HG02884 (cell line): ENCODE data around the gene GNAZ.

Experiments used
- ATAC-seq: cut with Tn5 transposase; IDR thresholded peaks from one replicate; pipeline ENCODE4 v1.9.1; 2021; ENCODE audit warnings: mild to moderate bottlenecking, moderate library complexity; ENCODE audit not compliant: unreplicated experiment

The GNAZ gene

DNA sequence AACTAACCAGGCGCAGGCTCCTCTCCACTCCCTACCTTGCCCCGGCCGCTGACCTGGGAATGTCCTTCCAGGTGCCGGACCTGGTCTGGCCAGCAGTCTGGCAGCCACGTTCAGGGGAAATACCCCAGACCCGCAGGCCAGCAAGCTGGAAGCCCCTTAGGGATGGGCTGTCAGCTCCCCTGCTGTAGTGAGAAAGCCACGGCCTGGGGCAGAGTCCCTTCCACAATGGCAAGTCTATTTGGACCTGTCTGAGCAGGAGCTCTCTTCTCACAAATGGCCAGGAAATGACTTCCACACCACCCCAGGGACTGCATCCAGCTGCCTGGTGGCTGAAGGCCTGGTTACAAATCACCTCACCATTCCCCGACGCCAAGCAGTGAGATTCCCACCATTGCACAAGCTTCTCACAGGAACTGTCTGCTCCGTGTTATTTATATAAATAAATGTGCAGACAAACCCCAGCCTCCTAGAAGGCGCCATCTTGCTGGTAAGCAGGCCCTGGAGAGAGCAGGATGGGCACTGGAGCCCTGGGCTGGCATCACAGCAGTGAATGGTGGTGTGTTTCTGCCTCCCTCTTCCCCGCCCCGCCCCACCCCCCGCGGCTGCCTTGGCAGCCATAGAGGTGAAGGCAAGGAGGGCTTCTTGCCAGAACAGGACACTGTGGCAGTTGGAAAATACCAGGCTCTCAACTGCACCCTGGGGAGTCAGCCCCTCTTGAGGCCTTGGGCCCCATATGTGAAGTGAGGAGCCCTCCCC, 47.8 kb downstream of the GNAZ start:
- ATAC-seq, result no peak

DNA sequence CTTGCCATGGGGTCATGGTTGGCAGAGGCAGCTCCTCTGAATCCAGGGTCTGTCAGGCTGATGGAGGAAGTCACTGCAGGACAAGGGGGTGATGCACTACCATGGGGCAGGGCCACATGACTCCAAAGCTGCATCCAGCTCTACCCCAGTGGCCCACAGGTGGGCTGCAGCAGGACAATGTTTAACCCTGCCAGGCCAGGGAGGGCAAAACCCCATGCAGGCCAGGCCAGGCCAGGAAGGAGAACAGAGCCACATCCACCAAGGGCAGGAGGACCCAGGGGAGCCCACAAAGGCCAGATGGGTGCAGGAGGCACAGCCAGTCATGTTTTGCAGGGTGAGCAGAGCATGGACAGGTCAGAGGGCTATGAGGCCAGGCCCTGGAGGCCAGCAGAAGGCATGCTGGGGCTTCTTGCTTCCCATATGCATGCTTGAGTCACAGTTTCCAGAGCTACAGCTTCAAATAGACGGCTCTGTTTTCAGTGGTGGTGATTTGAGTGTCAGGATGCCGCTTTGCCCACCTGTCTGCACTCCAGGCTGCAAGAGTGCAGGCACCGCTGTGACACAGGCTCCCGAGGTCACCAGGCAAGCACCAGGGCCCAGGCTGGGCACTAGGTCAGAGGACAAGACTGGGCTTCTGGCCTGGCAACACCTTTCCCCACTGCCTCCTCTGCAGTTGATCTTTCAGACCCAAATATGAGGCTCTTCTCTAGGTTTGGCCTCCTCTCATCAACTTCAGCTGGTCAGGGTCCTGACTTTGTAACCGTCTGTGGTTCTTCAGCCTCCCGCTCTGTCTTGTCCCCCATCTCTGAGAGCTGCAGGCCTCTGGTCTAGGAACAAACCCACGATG, 48.6 kb downstream of the GNAZ start:
- no peak for ATAC-seq

DNA sequence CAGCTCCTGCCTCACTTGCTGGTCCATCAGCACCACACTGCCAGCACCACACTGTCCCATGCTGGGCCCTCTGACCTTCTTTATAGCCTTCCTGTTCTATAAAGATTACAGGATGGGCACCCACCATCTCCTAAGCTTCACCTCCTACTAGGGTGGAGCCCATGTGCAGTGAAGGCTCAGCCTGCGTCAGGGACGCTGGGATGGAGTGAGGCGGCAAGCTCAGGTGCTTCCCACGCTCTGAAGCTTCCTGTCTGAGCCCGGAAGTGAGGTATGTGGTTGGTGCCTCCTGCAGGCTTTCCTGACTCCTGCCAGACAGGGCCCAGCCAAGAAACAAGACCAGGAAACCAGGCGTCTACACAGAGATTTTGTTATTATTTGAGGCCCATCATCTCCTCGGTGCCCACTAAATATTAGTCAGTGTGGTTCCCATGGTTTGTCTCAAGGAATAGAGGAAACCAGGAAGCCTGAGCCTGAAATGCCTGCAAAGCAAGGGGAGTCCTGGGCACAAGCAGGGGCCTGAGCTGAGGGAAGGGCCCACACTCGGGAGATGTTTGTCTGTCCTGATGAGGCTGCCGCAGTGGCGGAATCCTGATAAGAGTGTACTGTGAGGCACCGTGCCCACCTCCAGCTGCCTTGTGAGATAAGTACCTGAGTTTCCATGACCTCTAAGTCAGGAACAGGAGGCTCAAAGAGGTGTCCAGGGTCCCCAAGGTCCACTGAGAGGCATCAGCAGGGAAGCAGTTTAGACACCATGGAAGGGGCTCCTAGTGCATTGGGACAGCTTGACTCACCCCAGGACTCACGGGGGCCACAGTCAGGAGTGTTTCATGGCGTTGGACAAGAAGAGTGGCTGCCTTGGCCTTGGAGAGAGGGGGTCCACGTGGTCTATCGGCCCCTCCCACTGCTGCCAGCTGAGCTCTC, 49.4 kb downstream of the GNAZ start:
- no peak for ATAC-seq

DNA sequence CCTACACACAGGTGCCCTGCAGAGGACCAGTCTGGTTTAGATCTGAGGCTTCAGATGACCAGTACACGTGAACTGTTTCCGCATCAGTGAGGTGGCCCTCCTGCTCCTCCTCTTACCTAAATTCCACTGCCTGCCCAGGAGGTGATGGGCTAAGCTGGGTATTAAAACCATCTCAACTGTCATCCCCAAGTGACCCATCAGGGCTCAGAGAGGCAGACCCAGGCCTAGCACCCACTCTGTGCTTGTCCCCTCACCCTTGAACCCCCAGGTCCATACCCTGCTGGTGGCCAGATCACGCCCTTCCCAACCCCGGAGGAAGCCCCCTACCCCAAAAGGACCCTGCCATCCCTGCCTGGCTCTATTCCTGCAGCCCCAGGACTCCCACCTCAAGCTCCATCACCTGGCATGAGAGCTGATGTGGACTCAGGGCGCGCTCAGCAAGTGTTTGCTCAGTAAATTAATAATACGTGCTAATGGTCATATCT, 50.1 kb downstream of the GNAZ start:
- ATAC-seq, result no peak

DNA sequence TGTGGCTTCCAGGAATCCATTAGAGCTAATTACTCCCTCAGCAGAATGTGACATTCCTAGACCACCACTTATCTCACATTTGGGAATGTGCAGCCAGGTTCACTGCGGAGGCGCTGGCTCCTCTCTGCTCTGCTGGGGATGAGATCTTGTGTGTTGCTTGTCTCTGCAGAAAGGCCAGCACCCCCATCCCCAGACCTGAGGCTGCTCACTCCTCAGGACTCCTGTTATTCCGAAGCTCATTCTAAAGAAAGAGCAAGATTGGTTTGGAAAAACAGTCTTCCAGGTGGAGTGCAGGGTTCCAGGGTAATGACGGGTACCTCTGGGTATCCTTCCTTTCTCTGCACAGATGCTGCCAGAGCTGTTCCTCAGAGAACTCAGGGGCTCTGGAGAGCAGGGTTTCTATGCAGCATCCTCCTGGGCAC, 50.7 kb downstream of the GNAZ start:
- ATAC-seq, result no peak

DNA sequence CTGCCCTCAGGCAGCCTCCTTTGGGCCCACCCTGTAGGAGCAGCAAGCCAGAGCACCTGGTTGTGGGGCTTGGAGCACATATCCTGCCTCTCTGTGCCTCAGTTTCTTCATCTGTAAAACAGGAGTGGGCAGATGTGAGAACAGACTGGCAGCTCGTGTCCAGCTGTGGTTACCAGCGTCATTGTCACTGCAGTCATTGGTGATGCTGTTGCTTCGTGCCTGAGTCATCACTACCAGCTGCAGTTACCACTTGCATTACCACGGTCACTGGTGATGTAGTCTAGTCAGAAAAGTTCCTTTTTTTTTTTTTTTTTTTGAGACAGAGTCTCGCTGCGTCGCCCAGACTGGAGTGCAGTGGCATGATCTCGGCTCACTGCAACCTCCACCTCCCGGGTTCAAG, 51.1 kb downstream of the GNAZ start:
- no peak for ATAC-seq

DNA sequence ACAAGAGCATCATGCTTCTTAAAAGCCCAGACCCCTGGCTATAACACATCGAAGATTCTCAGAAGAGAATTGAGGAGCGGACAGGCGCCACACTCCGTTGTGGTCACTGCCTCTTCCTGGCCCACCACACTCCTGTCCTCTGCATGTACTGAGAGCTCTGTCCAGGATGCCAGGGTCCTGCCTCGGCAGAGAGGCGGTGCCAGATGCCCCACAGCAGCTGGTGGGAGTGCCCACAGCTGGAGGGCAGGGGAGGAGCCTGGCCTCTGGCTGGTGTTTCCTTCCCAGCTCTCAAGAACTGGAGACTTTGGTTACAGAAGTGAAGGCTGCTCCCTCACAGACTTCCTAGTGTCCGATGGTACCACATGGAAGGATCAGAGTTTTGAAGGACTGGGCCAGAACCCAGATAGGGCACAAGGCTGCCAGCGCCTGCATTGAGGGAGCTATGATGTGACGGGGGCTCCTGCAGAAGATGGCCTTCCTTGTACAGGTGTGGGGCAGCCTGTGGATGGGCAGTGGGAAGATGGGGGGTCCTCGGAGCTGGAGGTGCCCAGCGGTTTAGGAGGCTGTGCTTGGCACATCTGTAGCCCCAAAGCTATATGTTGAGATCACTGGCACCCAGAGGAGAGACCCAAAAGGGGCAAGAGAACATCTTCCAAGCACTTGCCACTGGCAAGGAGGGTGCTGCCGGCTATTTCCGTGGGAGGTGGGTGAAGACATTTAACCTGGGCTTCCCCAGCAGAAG, 52.1 kb downstream of the GNAZ start:
- ATAC-seq, result no peak

DNA sequence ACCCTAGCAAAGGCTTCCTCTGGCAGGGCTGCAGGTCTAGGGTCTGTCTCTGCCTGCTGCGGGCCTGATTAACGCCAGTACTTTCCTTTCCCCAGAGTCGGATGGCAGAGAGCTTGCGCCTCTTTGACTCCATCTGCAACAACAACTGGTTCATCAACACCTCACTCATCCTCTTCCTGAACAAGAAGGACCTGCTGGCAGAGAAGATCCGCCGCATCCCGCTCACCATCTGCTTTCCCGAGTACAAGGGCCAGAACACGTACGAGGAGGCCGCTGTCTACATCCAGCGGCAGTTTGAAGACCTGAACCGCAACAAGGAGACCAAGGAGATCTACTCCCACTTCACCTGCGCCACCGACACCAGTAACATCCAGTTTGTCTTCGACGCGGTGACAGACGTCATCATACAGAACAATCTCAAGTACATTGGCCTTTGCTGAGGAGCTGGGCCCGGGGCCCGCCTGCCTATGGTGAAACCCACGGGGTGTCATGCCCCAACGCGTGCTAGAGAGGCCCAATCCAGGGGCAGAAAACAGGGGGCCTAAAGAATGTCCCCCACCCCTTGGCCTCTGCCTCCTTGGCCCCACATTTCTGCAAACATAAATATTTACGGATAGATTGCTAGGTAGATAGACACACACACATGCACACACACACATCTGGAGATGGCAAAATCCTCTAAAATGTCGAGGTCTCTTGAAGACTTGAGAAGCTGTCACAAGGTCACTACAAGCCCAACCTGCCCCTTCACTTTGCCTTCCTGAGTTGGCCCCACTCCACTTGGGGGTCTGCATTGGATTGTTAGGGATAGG, 52.9 kb downstream of the GNAZ start:
- ATAC-seq, result no peak

DNA sequence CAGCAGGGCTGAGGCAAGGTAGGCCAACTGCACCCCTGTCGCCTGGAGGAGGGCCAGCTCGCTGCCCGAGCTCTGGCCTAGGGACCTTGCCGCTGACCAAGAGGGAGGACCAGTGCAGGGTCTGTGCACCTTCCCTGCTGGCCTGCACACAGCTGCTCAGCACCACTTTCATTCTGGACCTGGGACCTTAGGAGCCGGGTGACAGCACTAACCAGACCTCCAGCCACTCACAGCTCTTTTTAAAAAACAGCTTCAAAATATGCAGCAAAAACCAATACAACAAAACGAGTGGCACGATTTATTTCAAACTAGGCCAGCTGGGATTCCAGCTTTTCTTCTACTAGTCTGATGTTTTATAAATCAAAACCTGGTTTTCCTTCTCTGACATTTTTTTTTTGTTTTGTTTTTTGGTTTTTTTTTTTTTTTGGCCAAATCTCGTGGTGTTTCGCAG, 53.5 kb downstream of the GNAZ start:
- no peak for ATAC-seq

DNA sequence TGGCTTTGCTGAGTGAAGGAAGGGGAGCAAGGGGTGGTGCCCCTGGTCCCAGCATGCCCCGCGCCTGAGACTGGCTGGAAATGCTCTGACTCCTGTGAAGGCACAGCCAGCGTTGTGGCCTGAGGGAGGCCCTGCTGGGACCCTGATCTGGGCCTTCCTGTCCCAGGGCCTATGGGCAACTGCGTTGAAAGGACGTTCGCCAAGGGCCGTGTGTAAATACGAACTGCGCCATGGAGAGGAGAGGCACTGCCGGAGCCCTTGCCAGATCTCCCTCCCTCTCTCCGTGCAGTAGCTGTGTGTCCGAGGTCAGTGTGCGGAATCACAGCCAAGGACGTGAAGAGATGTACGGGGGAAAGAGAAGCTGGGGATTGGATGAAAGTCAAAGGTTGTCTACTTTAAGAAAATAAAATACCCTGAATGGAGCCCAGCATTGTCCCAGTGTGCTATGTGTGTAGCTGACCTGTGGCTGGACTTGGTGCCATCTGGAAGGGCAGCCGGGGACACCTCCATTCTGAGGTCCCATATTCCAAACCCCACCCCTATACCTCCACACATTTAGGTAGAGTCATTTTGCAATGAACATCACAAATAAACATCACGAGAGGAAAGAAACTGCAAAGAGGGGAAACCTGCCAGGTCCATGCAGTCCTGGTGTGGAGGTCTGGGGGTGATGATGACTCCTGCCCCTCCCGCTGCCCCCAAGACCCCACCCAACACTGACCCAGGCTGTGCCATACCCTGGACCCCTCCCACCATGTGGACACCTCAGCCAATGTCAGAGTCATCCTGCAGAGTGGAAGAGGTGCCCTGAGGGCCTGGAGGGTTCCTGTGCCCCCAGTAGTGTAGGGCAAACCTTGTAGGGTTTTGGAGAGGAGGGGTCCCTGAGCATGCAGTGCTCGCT, 54.5 kb downstream of the GNAZ start:
- no peak for ATAC-seq

DNA sequence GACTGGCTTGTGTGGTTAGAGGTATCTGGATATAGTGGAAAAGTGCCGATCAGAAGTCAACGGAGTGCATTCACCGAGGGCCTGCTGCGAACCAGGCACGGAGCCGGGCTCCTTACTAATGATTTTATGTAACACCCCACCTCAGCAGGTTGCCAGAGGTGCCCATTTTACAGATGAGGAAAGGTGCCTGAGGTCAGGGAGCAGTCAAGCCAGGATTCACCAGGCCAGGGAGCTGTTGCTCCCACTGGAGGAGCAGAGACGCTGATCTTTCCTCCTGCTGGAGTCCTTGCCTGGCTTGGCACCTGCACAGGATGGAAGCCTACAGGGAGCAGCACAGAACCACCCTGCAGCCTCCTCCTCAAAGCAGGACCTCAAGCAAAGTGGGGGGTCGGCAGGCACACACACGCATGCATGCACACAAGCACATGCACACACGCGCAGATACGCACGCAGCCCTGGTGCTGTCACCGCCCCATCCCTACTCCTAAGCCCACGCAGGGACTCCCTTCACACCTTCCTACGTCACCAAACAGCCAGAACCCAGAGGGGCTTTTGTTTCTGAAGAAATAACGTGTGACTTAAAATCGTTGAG, 55.3 kb downstream of the GNAZ start:
- no peak for ATAC-seq

DNA sequence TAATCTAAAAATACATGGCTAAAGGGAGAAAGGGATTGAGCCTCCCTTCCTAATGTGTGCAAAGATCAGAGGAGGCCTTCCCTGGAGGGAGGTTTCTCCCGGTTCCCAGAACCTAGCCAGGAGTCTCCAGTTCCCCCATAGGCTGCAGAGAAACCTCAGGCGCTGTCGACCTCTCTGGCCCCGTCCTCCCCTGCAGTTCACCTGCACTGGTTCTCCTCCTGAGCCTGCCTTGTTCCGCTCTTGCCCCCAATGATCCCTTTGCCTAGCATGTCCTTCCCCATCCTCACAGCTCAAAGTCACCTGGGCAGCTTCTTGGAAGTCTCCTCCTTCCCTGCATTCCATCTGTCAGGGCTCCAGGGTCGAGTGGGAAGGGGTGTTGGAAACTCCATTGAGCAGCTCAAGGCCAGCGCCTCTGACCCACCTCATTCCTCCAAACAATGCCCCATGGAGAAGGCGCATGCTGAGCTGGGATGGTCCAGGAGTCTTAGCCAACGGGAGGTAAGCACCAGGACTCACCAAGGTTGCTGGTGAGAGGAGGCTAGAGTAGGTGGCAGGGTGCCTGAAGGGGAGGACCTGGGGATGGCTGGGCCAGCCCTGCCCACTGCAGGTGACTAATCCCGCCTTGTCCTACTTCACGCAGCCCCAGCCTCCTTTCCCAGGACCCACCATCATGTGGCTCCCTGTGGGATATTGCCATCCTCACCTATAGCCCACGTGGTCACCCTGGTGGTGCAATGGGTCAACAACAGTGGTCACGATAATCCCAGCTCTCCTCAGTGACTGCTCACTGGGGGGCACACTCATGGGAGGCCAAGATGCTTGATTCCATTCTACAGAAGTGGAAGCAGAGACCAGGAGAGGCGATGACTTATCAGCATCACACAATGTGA, 56.1 kb downstream of the GNAZ start:
- ATAC-seq, result no peak

DNA sequence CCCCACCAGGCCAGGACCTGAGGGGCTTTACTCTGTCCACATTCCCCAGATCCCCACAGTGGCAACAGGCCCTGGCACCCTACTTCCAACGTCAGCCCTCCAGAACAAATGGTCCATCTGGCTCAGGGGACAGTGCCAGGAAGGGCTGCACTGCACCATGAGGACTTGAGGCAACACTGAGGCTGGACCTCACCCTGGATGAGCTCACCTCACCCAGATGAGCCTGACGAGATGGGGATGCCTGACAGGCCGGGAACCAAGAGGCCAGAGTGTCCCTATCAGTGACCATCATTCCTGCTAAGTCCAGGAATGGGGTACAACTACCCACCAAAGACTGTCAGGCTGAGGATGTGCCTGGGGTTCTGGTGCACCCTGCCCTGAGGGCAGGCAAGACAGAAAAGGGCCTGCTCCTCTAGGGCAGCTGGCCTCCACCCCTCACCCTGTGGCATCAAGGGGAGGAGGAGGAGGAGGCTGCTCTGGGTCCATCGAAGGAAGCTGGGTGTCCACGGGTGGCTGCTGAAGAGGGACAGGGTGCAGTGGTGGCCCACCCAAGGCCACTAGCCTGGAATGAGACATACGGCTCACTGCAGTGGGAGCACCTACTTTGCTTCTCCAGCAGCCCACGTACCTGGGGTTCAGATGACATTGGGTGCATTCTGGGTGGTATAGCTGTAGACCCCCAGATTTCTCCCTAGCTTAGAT, 56.9 kb downstream of the GNAZ start:
- no peak for ATAC-seq

DNA sequence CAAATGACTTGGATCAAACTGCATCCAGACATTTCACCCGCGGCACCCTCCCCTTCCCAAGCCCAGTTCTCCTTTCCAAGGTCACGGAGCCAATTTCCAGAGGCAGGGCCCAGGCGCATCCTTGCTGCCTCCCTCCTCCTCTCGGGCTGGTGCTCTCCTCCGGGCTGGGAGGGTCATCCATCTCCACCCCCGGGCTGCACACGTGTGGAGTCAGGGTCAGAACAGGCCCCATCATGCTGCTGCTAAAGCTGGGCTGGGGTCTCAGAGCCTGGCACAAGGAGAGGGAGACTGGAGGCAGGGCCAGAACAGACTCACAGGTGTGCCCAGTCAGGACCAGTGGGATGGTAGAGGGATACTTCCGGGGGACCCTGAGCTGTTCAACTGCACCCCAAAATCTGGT, 57.5 kb downstream of the GNAZ start:
- no peak for ATAC-seq

DNA sequence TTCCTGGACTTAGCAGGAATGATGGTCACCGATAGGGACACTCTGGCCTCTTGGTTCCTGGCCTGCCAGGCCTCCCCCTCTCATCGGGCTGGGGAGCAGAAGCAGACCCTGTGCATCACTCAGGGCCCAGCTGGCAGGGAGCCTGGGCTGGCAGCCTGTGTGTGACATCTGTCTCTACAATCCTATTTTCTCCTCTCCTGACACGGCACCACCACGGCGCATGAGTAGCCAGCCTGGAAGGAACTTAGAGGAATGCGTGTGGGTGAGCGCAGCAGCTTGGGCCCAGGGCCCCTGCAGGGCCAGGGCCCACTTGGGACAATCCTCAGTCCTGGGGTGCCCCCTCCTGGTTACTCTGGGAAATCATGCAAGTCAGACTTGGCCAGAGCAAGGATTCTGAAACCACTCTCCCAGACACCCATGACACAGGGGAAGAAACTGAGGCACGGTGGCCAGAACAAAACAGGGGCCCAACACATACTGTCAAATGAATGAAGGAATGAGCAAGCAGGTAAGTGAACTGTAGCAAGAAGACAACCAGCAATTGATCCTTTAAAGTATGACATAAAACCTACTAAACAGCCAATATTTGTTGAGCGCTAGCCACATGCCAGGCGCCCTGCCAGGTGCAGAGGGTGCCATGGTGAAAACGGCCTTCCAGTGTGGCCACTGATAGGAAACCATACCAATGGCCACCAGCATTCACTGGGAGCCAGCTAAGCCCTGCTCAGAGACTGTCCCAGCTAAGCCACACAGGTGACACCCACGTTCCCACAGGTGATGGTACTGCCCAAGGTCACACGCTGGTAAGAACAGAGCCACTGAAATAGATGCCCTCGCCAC, 58.2 kb downstream of the GNAZ start:
- no peak for ATAC-seq

DNA sequence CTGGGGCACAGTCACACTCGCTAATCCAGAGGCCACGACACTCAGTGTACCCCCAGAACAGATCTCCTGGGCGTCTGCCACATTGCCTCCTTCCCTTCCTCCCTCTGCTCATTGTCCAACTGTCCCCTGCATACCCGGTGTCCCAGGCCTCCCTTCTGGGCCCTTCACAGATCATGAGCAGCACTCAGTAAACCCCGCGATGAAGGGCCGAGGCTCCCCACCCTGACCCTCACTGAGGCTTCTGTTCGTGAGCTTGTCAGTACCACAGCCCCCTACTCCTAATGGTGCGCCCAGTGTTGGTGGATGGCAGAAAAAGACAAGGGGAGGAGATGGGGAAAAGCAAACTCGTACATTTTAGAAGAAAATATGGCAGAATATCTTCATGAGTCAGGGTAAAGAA, 58.8 kb downstream of the GNAZ start:
- no peak for ATAC-seq
